NCI-H345 (cell line): ENCODE results near the gene GSTCD.
A peak's percentile ranks its signal among the peaks of the same experiment; 100 is the strongest.

Experiments
- DNase-seq: peaks from one replicate; lab custom pipeline; 2025; lab: John Stamatoyannopoulos, UW

The GSTCD gene

DNA sequence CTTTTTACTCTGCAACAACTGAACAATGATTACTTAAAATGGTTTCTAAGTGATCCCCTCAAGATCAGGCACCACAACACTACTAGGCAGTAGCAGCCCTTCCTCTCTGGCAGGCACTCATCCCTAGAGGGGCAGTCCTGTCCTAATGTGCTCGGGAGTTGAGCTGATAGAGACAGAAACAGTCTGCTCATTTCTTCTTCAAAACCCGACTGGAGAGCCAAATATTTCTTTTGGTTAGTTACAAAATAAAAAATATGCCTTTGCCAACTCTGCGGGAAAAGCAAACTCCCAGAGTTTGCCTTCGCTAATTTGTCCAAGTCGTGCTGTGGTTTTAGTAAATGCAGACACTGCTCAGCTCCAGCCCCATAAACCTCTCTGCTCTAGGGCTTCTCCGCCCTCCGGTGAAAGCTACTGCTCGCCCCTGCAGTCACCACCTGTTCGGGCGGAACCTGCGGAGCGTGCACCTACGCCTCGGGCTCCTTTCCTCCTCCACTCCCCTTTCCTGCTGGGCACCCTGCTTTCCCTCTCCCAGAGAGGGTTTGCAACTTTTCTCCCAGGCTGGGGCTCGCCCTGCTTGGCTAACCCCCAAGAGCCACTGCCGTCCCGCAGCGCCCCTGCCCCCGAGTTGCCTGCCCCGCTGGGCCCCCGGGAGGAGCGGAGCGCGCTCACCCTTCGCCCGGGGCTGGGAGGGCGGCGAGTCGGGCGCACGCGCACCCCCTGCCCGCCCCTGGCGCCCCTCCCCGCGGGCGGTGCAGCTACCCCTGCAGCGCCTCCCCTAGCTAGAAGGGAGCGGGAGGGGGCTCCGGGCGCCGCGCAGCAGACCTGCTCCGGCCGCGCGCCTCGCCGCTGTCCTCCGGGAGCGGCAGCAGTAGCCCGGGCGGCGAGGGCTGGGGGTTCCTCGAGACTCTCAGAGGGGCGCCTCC is 186.3 kb downstream of the GSTCD start, which contains the start of gene NPNT:
Gene NPNT (plus strand): TSS at position 812 of the 923 bp plus-strand sequence. CDS start 182 bp downstream, outside the sequence.
- peak; percentile 74 for DNase-seq

GRCh38 chr4:105895583-105896460 is 187.2 kb downstream of the GSTCD start:
- peak; percentile 56 for DNase-seq

GRCh38 chr4:105896461-105896942 is 187.9 kb downstream of the GSTCD start:
- peak; percentile 27 for DNase-seq
